Mesothelial cell of epicardium (in vitro differentiated cells): ENCODE results near the gene LRRC56. TPM values are rescaled to one million over a fixed set of nuclear protein-coding genes. Genes with fewer than 3 reads are reported as not detected.

Experiments used
- DNase-seq, 2 experiments: peaks; one replicate each; pipeline ENCODE4 v3.0.0; 2021; ENCODE audit warnings: low spot score in 2 of 2; ENCODE audit not compliant: unreplicated experiment in 2 of 2
- H3K27ac Mint-ChIP-seq: 2 replicates; pipeline ENCODE4 v1.8.0; 2021; ENCODE audit warnings: mixed read lengths
- H3K27me3 Mint-ChIP-seq: 2 replicates; pipeline ENCODE4 v1.8.0; 2021; ENCODE audit warnings: low read depth, mixed read lengths
- H3K36me3 Mint-ChIP-seq: 2 replicates; pipeline ENCODE4 v1.8.0; 2021; ENCODE audit warnings: mixed read lengths
- H3K4me1 Mint-ChIP-seq: 2 replicates; pipeline ENCODE4 v1.8.0; 2021; ENCODE audit warnings: mixed read lengths
- H3K4me3 Mint-ChIP-seq: 2 replicates; pipeline ENCODE4 v1.8.0; 2021; ENCODE audit warnings: mild to moderate bottlenecking, moderate library complexity, mixed read lengths
- H3K9me3 Mint-ChIP-seq: 2 replicates; pipeline ENCODE4 v1.8.0; 2021; ENCODE audit warnings: mixed read lengths
- total RNA-seq: library from RNA; stranded (reverse); gene quantifications from 3 replicates; pipeline ENCODE4 v1.2.1, GENCODE V29; 2021
- TF ChIP-seq, protein P1 (sequence below): fragments of 200-600 bp; sonication (generic); IDR thresholded peaks from one replicate; pipeline ENCODE4 v1.5.0; 2021; ENCODE audit warnings: antibody characterized with exemption; ENCODE audit not compliant: unreplicated experiment

LRRC56 gene
- total RNA-seq, 1 donor from 2014 or later = 3.0 TPM

DNA sequence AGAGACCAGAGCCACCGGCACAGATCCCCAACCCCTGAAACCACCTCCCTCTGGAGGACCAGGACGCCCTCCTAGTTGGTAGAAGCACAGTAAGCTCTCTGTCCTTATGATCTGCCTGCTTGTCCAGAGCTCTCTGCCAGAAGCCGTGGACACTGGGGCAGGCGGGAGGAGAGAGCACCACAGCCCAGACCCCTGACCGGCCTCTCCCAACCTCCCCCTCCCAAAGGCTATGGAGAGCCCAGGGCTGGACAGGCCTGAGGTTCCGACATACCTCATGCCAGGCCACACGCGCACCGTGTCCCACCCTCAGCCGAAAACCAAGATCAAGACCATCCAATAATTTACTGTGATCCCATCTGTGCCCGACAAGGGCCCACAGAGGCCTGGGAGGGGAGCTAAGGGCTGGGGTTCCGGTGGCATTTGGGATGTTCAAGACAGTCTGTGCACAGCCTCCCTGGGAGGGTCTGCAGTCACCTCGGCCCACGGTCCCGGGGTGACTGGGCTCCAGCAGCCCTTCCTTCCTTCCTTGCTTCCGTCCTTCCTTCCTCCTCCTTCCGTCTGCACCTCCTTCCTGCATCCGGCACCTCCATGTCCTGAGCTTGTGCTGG, 5.3 kb upstream of the LRRC56 start:
- no peaks in the 10 kb centered on the region for H3K27me3 Mint-ChIP-seq
- H3K9me3 Mint-ChIP-seq = no peaks in the 10 kb centered on the region
- H3K4me1 Mint-ChIP-seq = peaks cover 5% of the 10 kb centered on the region
- no peak overlapping the region for H3K4me3 Mint-ChIP-seq
- DNase-seq = no peak
- H3K36me3 Mint-ChIP-seq = peaks cover 5% of the 10 kb centered on the region
- TF ChIP-seq, protein P1, sequence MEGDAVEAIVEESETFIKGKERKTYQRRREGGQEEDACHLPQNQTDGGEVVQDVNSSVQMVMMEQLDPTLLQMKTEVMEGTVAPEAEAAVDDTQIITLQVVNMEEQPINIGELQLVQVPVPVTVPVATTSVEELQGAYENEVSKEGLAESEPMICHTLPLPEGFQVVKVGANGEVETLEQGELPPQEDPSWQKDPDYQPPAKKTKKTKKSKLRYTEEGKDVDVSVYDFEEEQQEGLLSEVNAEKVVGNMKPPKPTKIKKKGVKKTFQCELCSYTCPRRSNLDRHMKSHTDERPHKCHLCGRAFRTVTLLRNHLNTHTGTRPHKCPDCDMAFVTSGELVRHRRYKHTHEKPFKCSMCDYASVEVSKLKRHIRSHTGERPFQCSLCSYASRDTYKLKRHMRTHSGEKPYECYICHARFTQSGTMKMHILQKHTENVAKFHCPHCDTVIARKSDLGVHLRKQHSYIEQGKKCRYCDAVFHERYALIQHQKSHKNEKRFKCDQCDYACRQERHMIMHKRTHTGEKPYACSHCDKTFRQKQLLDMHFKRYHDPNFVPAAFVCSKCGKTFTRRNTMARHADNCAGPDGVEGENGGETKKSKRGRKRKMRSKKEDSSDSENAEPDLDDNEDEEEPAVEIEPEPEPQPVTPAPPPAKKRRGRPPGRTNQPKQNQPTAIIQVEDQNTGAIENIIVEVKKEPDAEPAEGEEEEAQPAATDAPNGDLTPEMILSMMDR = no peak
- H3K27ac Mint-ChIP-seq = peak overlapping the region; percentile 16

DNA sequence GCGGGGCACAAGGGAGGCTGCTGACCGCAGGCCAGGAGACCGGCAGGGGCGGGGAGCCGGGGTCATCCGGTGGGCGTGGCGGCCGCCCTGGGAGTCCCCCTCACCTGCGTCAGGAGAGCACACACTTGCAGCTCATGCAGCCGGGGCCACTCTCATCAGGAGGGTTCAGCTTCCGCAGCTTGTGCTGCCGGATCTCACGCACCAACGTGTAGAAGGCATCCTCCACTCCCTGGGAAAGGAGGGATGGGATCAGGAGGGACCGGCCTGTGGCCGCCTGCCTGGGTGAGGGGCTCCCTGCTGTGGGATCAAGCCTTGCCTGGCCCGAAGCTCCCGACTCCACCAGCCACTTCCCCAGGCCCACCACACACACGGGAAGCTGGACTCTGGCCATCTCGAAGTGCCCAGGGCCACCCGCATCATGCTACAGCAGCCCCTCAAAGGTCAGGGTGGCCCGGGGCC, 4.8 kb upstream of the LRRC56 start:
- no peak overlapping the region for H3K4me3 Mint-ChIP-seq
- TF ChIP-seq, protein P1 = no peak
- peaks cover 5% of the 10 kb centered on the region for H3K4me1 Mint-ChIP-seq
- no peaks in the 10 kb centered on the region for H3K9me3 Mint-ChIP-seq
- peaks cover 5% of the 10 kb centered on the region for H3K36me3 Mint-ChIP-seq
- no peaks in the 10 kb centered on the region for H3K27me3 Mint-ChIP-seq
- H3K27ac Mint-ChIP-seq = no peak overlapping the region
- DNase-seq = no peak

DNA sequence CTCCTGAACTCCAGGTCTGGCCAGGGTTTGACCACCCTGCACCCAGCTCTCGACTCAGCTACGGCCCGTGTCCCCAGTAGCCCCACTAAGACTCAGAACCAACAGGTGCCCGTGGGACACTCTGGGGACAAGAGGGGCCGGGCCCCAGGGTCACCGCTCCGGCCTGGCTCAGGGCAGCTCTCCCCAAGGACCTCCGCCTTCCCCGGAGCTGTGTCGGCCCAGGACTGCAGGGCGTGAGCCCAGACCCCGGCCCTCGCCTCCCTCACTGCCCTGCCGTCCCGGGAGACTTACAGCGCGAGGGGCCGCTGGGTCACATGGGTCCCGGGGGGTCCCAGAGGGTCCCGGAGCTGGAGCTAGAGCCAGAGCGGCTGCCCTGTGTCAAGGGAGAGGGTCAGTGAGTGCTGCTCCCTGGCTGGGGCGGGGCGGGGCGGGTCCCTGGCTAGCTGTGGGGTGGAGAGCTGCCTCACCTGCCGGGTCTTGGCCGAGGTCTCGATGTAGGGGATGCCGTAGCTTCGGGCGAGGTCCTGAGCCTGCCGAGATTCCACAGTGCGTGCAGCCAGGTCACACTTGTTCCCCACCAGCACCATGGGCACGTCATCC, 4.2 kb upstream of the LRRC56 start:
- peaks cover 8% of the 10 kb centered on the region for H3K4me1 Mint-ChIP-seq
- H3K9me3 Mint-ChIP-seq = no peaks in the 10 kb centered on the region
- H3K27ac Mint-ChIP-seq = no peak overlapping the region
- TF ChIP-seq, protein P1 = no peak
- DNase-seq = no peak
- H3K36me3 Mint-ChIP-seq = peaks cover 5% of the 10 kb centered on the region
- peaks cover 4% of the 10 kb centered on the region for H3K27me3 Mint-ChIP-seq
- no peak overlapping the region for H3K4me3 Mint-ChIP-seq

DNA sequence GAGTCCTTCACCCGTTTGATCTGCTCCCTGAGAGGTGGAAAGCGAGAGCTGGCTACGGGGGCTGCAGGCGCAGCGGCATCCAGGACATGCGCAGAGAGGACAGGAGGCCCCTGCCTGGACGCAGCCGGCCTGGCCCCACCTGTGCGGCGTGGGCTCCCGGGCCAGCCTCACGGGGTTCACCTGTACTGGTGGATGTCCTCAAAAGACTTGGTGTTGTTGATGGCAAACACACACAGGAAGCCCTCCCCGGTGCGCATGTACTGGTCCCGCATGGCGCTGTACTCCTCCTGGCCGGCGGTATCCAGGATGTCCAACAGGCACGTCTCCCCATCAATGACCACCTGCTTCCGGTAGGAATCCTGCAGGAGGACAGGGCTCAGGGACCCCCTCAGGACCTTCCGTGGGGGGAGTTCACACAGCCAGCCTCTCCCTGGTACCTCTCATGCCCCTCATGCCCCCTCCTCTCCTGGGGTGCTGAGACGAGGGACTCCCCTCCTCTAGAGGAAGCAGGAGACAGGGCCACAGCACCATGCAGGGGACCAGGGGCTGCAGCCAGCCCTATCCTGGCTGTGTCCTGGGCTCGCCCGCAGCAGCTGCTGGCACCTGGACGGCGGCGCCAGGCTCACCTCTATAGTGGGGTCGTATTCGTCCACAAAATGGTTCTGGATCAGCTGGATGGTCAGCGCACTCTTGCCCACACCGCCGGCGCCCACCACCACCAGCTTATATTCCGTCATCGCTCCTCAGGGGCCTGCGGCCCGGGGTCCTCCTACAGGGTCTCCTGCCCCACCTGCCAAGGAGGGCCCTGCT, 3.5 kb upstream of the LRRC56 start:
- Mint-ChIP-seq H3K27me3 (peaks cover 10% of the 10 kb centered on the region), H3K27ac (no peak overlapping the region), H3K4me1 (peaks cover 8% of the 10 kb centered on the region), H3K9me3 (no peaks in the 10 kb centered on the region), H3K4me3 (peak overlapping the region; percentile 69), H3K36me3 (peaks cover 5% of the 10 kb centered on the region)
- TF ChIP-seq, protein P1 = no peak
- DNase-seq = no peak

DNA sequence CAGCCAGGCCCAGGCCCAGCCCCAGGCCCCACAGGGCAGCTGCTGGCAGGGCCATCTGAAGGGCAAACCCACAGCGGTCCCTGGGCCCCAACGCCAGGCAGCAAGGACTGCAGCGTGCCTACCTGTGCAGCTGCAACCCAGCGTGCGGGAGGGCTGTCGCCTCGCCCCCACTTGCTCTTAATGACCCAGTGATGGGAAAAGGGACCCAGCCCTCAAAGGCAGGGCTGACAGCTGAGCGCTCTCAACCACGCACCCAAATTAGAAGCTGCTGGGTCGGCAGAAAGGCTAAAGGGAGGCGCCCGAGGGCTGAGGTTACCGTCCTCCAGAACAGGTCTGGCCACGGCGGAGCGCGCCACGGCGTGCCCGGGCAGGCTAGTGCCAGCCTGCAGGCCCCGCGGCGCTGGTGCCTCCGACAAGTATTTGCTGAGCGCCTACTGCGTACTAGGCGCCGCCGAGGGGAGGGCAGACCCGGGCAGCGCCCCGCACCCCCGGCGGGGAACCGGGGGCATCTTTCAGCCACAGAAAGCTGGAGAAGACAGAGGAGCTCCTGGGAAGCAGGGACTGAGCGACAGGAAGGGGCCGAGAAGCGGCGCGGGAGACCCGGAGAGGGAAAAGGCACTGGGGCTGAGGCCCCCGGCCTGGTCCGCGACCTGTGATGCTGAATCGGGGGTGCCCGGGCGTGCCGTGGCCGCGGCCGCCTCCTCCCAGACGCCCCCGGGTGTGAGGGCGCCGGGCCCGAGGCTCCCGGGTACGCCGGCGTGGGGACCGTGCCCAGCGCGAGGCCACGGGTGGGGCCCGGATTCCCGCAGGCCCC, 2.7 kb upstream of the LRRC56 start:
- Mint-ChIP-seq H3K9me3 (no peaks in the 10 kb centered on the region), H3K4me3 (peak overlapping the region; percentile 69), H3K4me1 (peaks cover 8% of the 10 kb centered on the region), H3K36me3 (peaks cover 5% of the 10 kb centered on the region), H3K27ac (no peak overlapping the region), H3K27me3 (peaks cover 11% of the 10 kb centered on the region)
- TF ChIP-seq, protein P1 = no peak
- DNase-seq = peak in 1 of 2 experiments; percentile 49
